H1 (cell line): ENCODE results near the gene NAALADL1.

Experiments
- POLR2A ChIP-seq, 2 experiments: IDR thresholded peaks; 1 replicate in 1 of 2; 2 replicates in 1 of 2; pipeline ENCODE4 v1.6.1; 2011; ENCODE audit warnings: low read depth in 2 of 2, low read length in 2 of 2, mild to moderate bottlenecking in 2 of 2; ENCODE audit errors: control extremely low read depth in 1 of 2
- SUZ12 ChIP-seq: fragments of 200-600 bp; sonication (generic); IDR thresholded peaks from 2 replicates; pipeline ENCODE4 v1.6.1; 2012; ENCODE audit warnings: mild to moderate bottlenecking, inconsistent platforms, low read length, moderate library complexity, mixed read lengths
- TAF1 ChIP-seq: IDR thresholded peaks from 2 replicates; pipeline ENCODE4 v1.6.1; 2011; ENCODE audit warnings: mild to moderate bottlenecking, low read depth, low read length

DNA sequence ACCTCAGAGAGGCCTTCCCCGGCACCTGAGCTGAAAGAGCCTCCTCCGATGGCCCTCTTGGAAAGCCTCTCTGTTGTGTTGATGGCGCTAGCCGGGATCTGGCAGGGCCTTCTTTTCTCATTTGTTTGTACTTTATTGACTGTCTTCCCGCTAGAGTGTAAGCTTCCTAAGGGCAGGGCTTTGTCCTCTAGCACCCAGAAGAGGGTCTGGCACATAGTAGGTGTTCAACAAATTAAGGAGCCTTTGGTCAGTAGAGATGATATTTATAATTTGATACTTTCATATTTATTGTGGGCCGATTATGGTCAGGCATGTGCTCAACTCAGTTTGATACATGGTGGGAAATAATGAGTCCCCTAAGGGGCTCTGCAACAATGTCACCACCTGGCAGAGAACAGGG is 40.4 kb downstream of the NAALADL1 start:
- TF ChIP-seq SUZ12: no peak
- no peak for TF ChIP-seq TAF1
- TF ChIP-seq POLR2A (IDR thresholded peaks at IDR 0.05; ENCODE audit: control extremely low read depth in 1 of 2, low read depth in 2 of 2, low read length in 2 of 2): no peak
